NCI-H82 treated with DMSO at 0.1 percent for 48 hours (cell line): ENCODE data around the gene GRIN1.

Source experiments
- DNase-seq: peaks from one replicate; lab custom pipeline; 2025; ENCODE audit not compliant: unreplicated experiment; lab: John Stamatoyannopoulos, UW

The GRIN1 gene

GRCh38 chr9:137176302-137177182 lies 37.6 kb downstream of the GRIN1 start:
- no peak for DNase-seq

GRCh38 chr9:137178201-137178938 lies 39.4 kb downstream of the GRIN1 start:
- no peak for DNase-seq

GRCh38 chr9:137178939-137179630 lies 40.1 kb downstream of the GRIN1 start:
- no peak for DNase-seq

GRCh38 chr9:137179761-137180160 lies 40.8 kb downstream of the GRIN1 start:
- DNase-seq, result no peak

- DNase-seq, result no peak
These were observed 41.5 kb downstream of the GRIN1 start for GRCh38 chr9:137180491-137180890.

GRCh38 chr9:137181680-137182079 lies 42.7 kb downstream of the GRIN1 start:
- no peak for DNase-seq

GRCh38 chr9:137182836-137183235 lies 43.9 kb downstream of the GRIN1 start:
- no peak for DNase-seq

- DNase-seq, result no peak
These were observed 45.1 kb downstream of the GRIN1 start for GRCh38 chr9:137183980-137184595.

GRCh38 chr9:137184881-137185660 lies 46.1 kb downstream of the GRIN1 start:
- DNase-seq, result no peak

- no peak for DNase-seq
These were observed 47.0 kb downstream of the GRIN1 start for GRCh38 chr9:137185921-137186320.

GRCh38 chr9:137186385-137186784 lies 47.4 kb downstream of the GRIN1 start:
- DNase-seq, result no peak

GRCh38 chr9:137187386-137187785 lies 48.4 kb downstream of the GRIN1 start:
- DNase-seq, result no peak

GRCh38 chr9:137188086-137188489 lies 49.1 kb downstream of the GRIN1 start:
- DNase-seq, result no peak

- DNase-seq, result peak; percentile 52
These were observed 49.7 kb downstream of the GRIN1 start, which contains the start of the genes ANAPC2 and SSNA1 for GRCh38 chr9:137188490-137189296. Gene ANAPC2, minus strand, starts transcription at chr9:137188560. Its CDS starts 28 bp downstream, at chr9:137188532. Gene SSNA1, plus strand, starts transcription at chr9:137188676. Its CDS starts 51 bp downstream, at chr9:137188727.

- no peak for DNase-seq
These were observed 50.6 kb downstream of the GRIN1 start for GRCh38 chr9:137189297-137190295.

- no peak for DNase-seq
These were observed 51.4 kb downstream of the GRIN1 start for GRCh38 chr9:137190315-137190856.

GRCh38 chr9:137191245-137191644 lies 52.3 kb downstream of the GRIN1 start:
- no peak for DNase-seq
